Peyer's patch (tissue), 4 donors: ENCODE measurements around the gene KMT2D. TPM values are rescaled to one million over a fixed set of nuclear protein-coding genes. Genes with fewer than 3 reads are reported as not detected.

Source experiments
- DNase-seq, 3 donors: peaks; one replicate each; pipeline ENCODE4 v3.0.0-alpha.2; 2017 to 2019
- H3K27ac ChIP-seq, 4 donors: fragments of 200-600 bp; sonication (generic); one replicate each; pipeline ENCODE4 v1.5.1; 2016 to 2019
- H3K27me3 ChIP-seq, 2 donors: fragments of 200-600 bp; sonication (generic); one replicate each; pipeline ENCODE4 v1.5.1; 2019
- H3K36me3 ChIP-seq, 3 donors: fragments of 200-600 bp; sonication (generic); one replicate each; pipeline ENCODE4 v1.5.1; 2016 to 2019
- H3K4me1 ChIP-seq, 4 donors: fragments of 200-600 bp; sonication (generic); one replicate each; pipeline ENCODE4 v1.5.1; 2016 to 2019
- H3K4me3 ChIP-seq, 4 donors: fragments of 200-600 bp; sonication (generic); 1 replicate in 3 of 4; 2 replicates in 1 of 4; pipeline ENCODE4 v1.5.1; 2016 to 2019; ENCODE audit warnings: mild to moderate bottlenecking in 1 of 4
- H3K9me3 ChIP-seq, 4 donors: fragments of 200-600 bp; sonication (generic); one replicate each; pipeline ENCODE4 v1.5.1; 2016 to 2019; ENCODE audit warnings: mild to moderate bottlenecking in 1 of 4
- CTCF ChIP-seq, 6 experiments: fragments of 450-650 bp in 4 of 6; fragments of 200-600 bp in 2 of 6; sonication (generic) in 1 of 6; IDR thresholded peaks; one replicate each; pipeline ENCODE4 v1.5.1; 2017 to 2019; ENCODE audit warnings: antibody characterized with exemption in 6 of 6, mild to moderate bottlenecking in 3 of 6, moderate library complexity in 1 of 6
- POLR2A ChIP-seq, 2 donors: fragments of 450-650 bp; IDR thresholded peaks; one replicate each; pipeline ENCODE4 v1.5.1; 2017; ENCODE audit warnings: antibody characterized with exemption in 2 of 2, mild to moderate bottlenecking in 2 of 2, moderate library complexity in 2 of 2
- total RNA-seq, 4 donors: library from RNA; depleted of rRNA; stranded (reverse); fragments of >200 nt; gene quantifications; one replicate each; pipeline ENCODE4 v1.1.0, GENCODE V29; 2016

Gene KMT2D
- total RNA-seq, 4 donors from 2014 or later, result 126 to 161 (median 146) TPM

- H3K27ac ChIP-seq, result no peak overlapping the region
- no peaks in the 10 kb centered on the region for H3K4me1 ChIP-seq
- no peak overlapping the region for H3K4me3 ChIP-seq
- peak in 1 of 3 donors; percentile 46 for DNase-seq
- H3K9me3 ChIP-seq, result no peaks in the 10 kb centered on the region
- H3K36me3 ChIP-seq, result peaks cover 0 to 95% (median 0%) of the 10 kb centered on the region in 3 donors
- no peaks in the 10 kb centered on the region for H3K27me3 ChIP-seq
- TF ChIP-seq POLR2A (IDR thresholded peaks at IDR 0.05), result no peak
- TF ChIP-seq CTCF (IDR thresholded peaks at IDR 0.05), result no peak
Measured at GRCh38 chr12:49032679-49033447, 27.7 kb downstream of the KMT2D start.

- no peak for TF ChIP-seq POLR2A (IDR thresholded peaks at IDR 0.05)
- TF ChIP-seq CTCF (IDR thresholded peaks at IDR 0.05), result no peak
- DNase-seq, result peak in 1 of 3 donors; percentile 43
- no peaks in the 10 kb centered on the region for H3K9me3 ChIP-seq
- H3K4me1 ChIP-seq, result no peaks in the 10 kb centered on the region
- no peaks in the 10 kb centered on the region for H3K27me3 ChIP-seq
- peaks cover 0 to 95% (median 0%) of the 10 kb centered on the region in 3 donors for H3K36me3 ChIP-seq
- H3K27ac ChIP-seq, result no peak overlapping the region
- H3K4me3 ChIP-seq, result no peak overlapping the region
Measured at GRCh38 chr12:49032276-49032675, 28.3 kb downstream of the KMT2D start.

DNA sequence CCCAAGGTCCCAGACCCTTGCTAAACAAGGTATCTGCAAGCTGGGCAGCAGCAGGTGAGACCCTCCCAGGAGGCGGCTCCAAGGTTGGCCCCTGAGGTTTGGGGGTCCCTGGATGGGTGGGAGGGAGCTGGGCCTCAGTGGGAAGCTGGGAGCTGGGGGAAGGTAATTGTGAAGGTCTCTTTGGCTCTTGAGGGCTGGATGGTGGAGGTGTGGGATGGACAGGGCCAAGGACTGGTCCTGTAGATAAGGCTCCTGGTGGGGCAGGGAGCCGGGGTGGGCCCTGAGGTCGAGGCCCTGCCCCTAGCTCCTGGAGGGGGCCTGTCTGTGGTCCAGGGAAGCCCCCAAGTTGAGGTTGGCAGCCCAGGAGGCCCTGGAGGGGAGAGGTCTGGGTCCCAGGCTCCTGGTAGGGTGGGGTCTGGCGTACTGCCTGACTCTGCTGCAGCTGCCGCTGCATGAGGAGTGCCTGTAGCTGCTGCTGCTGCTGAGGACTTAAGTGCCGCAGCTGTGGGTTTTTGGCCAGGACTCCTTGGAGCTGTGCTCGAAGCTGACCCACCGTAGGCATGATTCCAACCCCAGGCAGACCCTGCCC lies 28.9 kb downstream of the KMT2D start:
- H3K36me3 ChIP-seq, result peaks cover 0 to 95% (median 0%) of the 10 kb centered on the region in 3 donors
- no peak for TF ChIP-seq CTCF (IDR thresholded peaks at IDR 0.05)
- TF ChIP-seq POLR2A (IDR thresholded peaks at IDR 0.05), result no peak
- DNase-seq, result no peak
- H3K27me3 ChIP-seq, result no peaks in the 10 kb centered on the region
- H3K9me3 ChIP-seq, result no peaks in the 10 kb centered on the region
- no peak overlapping the region for H3K27ac ChIP-seq
- H3K4me3 ChIP-seq, result no peak overlapping the region
- no peaks in the 10 kb centered on the region for H3K4me1 ChIP-seq

GRCh38 chr12:49030714-49031572 lies 29.7 kb downstream of the KMT2D start:
- TF ChIP-seq POLR2A (IDR thresholded peaks at IDR 0.05), result no peak
- TF ChIP-seq CTCF (IDR thresholded peaks at IDR 0.05), result no peak
- Histone ChIP-seq H3K36me3 (peaks cover 0 to 97% (median 0%) of the 10 kb centered on the region in 3 donors), H3K4me1 (no peaks in the 10 kb centered on the region), H3K9me3 (no peaks in the 10 kb centered on the region), H3K27ac (no peak overlapping the region), H3K27me3 (no peaks in the 10 kb centered on the region), H3K4me3 (no peak overlapping the region)
- peak in 1 of 3 donors; percentile 45 for DNase-seq

GRCh38 chr12:49030119-49030518 lies 30.5 kb downstream of the KMT2D start:
- no peaks in the 10 kb centered on the region for H3K27me3 ChIP-seq
- H3K36me3 ChIP-seq, result peaks cover 0 to 97% (median 0%) of the 10 kb centered on the region in 3 donors
- no peak for TF ChIP-seq POLR2A (IDR thresholded peaks at IDR 0.05)
- no peak for TF ChIP-seq CTCF (IDR thresholded peaks at IDR 0.05)
- no peaks in the 10 kb centered on the region for H3K4me1 ChIP-seq
- H3K27ac ChIP-seq, result no peak overlapping the region
- H3K9me3 ChIP-seq, result no peaks in the 10 kb centered on the region
- no peak for DNase-seq
- no peak overlapping the region for H3K4me3 ChIP-seq
